SU-DHL-6 (cell line): Measurements from ENCODE around the gene ZNF33B.

Experiments
- H2AFZ ChIP-seq: fragments of 200-600 bp; sonication (generic); 2 replicates; pipeline ENCODE4 v1.6.1; 2014; ENCODE audit warnings: low read depth, mild to moderate bottlenecking, moderate library complexity, mixed read lengths, antibody characterized with exemption, low read length; ENCODE audit not compliant: severe bottlenecking
- H3F3A ChIP-seq: fragments of 200-600 bp; shearing (Covaris generic); 2 replicates; pipeline ENCODE4 v1.6.0; 2016; ENCODE audit warnings: antibody characterized with exemption, mild to moderate bottlenecking; ENCODE audit not compliant: insufficient read depth
- H3K27ac ChIP-seq: fragments of 200-600 bp; sonication (generic); 2 replicates; pipeline ENCODE4 v1.5.1; 2016; ENCODE audit warnings: low read depth, mild to moderate bottlenecking, low read length, moderate library complexity, mixed read lengths
- H3K27me3 ChIP-seq: fragments of 200-600 bp; sonication (generic), shearing (Covaris generic); 2 replicates; pipeline ENCODE4 v1.6.0; 2014; ENCODE audit warnings: mild to moderate bottlenecking, low read length
- H3K36me3 ChIP-seq: fragments of 200-600 bp; sonication (generic); 2 replicates; pipeline ENCODE4 v1.6.1; 2014; ENCODE audit warnings: mild to moderate bottlenecking, low read length, mixed read lengths
- H3K4me2 ChIP-seq: fragments of 300-600, 200-600 bp; shearing (Covaris generic), sonication (generic); 2 replicates; pipeline ENCODE4 v1.6.0; 2014; ENCODE audit warnings: low read length, low read depth, mild to moderate bottlenecking; ENCODE audit not compliant: poor library complexity, severe bottlenecking
- H3K4me3 ChIP-seq: fragments of 200-600 bp; sonication (generic); 2 replicates; pipeline ENCODE4 v1.5.1; 2014; ENCODE audit warnings: antibody characterized with exemption, low read length, mild to moderate bottlenecking, mixed read lengths; ENCODE audit not compliant: insufficient read depth, poor library complexity, severe bottlenecking
- H3K79me2 ChIP-seq: fragments of 200-600 bp; sonication (generic); 2 replicates; pipeline ENCODE4 v1.6.1; 2014; ENCODE audit warnings: mild to moderate bottlenecking, low read length, moderate library complexity; ENCODE audit not compliant: insufficient read depth
- H3K9ac ChIP-seq: fragments of 200-600 bp; sonication (generic); 2 replicates; pipeline ENCODE4 v1.7.0; 2014; ENCODE audit warnings: mild to moderate bottlenecking, low read length
- H3K9me2 ChIP-seq: fragments of 200-600 bp; sonication (generic); replicated peaks from 2 replicates; pipeline ENCODE4 v1.6.1; 2014; ENCODE audit warnings: low read length; ENCODE audit not compliant: insufficient read depth
- H3K9me3 ChIP-seq: fragments of 200-600 bp; sonication (generic); 2 replicates; pipeline ENCODE4 v1.6.1; 2014; ENCODE audit warnings: low read length, mixed read lengths; ENCODE audit not compliant: insufficient read depth
- H4K20me1 ChIP-seq: fragments of 200-600 bp; sonication (generic); 2 replicates; pipeline ENCODE4 v1.6.1; 2014; ENCODE audit warnings: low read depth, mild to moderate bottlenecking, antibody characterized with exemption, low read length, moderate library complexity, mixed read lengths
- EZH2phosphoT487 ChIP-seq: fragments of 200-600 bp; sonication (generic), shearing (Covaris generic); conservative IDR thresholded peaks from 2 replicates; pipeline ENCODE4 v1.6.1; 2018; ENCODE audit warnings: mild to moderate bottlenecking, antibody characterized with exemption, low read length, moderate library complexity, mixed read lengths
- TF ChIP-seq, protein P1 (sequence below): fragments of 200-600 bp; sonication (generic); IDR thresholded peaks from one replicate; pipeline ENCODE4 v1.5.1; 2017; ENCODE audit warnings: antibody characterized with exemption, mild to moderate bottlenecking, low read length, moderate library complexity; ENCODE audit not compliant: insufficient read depth, poor library complexity, severe bottlenecking

The ZNF33B gene

DNA sequence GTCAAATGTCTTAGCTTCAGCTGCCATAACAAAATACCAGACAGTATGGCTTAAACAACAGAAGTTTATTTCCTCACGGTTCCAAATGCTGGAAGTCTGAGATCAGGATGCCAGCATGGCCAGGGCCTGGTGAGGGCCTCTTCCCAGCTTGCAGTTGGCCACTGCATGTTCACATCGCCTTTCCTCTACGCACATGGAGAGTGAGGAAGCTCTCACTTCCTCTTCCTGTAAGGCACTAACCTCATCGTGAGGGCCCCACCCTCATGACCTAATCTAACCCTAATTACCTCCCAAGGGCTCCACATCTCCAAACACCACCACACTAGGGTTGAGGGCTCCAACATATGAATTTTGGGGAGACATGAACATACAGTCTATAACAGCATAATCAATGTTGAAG, 14.4 kb downstream of the ZNF33B start:
- Histone ChIP-seq H3K27me3 (no peaks in the 10 kb centered on the region), H3K9ac (no peak overlapping the region), H4K20me1 (no peaks in the 10 kb centered on the region), H3K27ac (no peak overlapping the region), H3K4me3 (no peak overlapping the region), H2AFZ (no peak overlapping the region), H3K4me2 (no peak overlapping the region), H3F3A (no peaks in the 10 kb centered on the region), H3K9me3 (no peaks in the 10 kb centered on the region), H3K36me3 (peaks cover 5% of the 10 kb centered on the region), H3K9me2 (no peaks in the 10 kb centered on the region), H3K79me2 (no peaks in the 10 kb centered on the region)
- TF ChIP-seq, protein P1, sequence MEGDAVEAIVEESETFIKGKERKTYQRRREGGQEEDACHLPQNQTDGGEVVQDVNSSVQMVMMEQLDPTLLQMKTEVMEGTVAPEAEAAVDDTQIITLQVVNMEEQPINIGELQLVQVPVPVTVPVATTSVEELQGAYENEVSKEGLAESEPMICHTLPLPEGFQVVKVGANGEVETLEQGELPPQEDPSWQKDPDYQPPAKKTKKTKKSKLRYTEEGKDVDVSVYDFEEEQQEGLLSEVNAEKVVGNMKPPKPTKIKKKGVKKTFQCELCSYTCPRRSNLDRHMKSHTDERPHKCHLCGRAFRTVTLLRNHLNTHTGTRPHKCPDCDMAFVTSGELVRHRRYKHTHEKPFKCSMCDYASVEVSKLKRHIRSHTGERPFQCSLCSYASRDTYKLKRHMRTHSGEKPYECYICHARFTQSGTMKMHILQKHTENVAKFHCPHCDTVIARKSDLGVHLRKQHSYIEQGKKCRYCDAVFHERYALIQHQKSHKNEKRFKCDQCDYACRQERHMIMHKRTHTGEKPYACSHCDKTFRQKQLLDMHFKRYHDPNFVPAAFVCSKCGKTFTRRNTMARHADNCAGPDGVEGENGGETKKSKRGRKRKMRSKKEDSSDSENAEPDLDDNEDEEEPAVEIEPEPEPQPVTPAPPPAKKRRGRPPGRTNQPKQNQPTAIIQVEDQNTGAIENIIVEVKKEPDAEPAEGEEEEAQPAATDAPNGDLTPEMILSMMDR: no peak
- no peak for TF ChIP-seq EZH2phosphoT487

DNA sequence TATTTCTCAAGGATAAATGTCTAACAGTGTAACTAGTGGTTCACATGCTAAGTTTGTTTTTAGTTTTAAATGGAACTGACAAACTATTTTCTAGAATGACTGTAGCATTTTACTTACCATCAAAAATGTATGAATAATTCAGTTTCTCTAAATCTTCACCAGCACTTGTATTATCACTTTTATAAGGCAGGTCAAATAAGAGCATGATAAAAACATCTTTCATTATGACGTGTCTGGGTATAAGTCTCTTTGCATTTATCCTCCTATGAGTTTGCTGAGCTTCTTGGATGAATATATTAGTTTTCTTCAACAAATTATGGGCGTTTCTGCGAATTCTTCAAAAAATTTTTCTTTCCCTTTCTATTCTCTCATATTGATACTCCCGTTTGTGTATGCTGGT, 19.9 kb downstream of the ZNF33B start:
- TF ChIP-seq EZH2phosphoT487: no peak
- TF ChIP-seq, protein P1: no peak
- no peak overlapping the region for H3K9ac ChIP-seq
- peaks cover 7% of the 10 kb centered on the region for H3K36me3 ChIP-seq
- H3K9me3 ChIP-seq: no peaks in the 10 kb centered on the region
- no peak overlapping the region for H3K27ac ChIP-seq
- H4K20me1 ChIP-seq: no peaks in the 10 kb centered on the region
- H3K9me2 ChIP-seq: no peaks in the 10 kb centered on the region
- H3K79me2 ChIP-seq: no peaks in the 10 kb centered on the region
- H3K4me2 ChIP-seq: no peak overlapping the region
- no peak overlapping the region for H2AFZ ChIP-seq
- H3K4me3 ChIP-seq: no peak overlapping the region
- H3F3A ChIP-seq: no peaks in the 10 kb centered on the region
- no peaks in the 10 kb centered on the region for H3K27me3 ChIP-seq

DNA sequence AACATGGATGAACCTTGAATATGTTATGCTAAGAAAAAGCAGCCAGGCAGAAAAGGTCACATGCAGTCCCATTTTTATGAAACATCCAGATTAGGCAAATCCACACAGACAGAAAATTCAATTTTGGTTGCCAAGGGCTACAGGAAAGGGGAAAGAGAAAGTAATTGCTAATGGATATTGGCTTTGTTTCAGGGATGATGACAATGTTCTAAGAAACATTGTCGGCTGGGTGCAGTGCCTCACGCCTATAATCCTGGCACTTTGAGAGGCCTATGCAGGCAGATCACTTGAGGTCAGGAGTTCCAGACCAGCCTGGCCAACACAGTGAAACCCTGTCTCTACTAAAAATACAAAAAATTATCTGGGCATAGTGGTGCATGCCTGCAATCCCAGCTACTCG, 23.0 kb downstream of the ZNF33B start:
- no peaks in the 10 kb centered on the region for H4K20me1 ChIP-seq
- no peaks in the 10 kb centered on the region for H3K27me3 ChIP-seq
- no peak for TF ChIP-seq EZH2phosphoT487
- TF ChIP-seq, protein P1: no peak
- no peaks in the 10 kb centered on the region for H3K79me2 ChIP-seq
- no peak overlapping the region for H3K4me2 ChIP-seq
- H3K36me3 ChIP-seq: peaks cover 7% of the 10 kb centered on the region
- H3K27ac ChIP-seq: no peak overlapping the region
- H3F3A ChIP-seq: 0 out of 2 replicates have a peak, but pooled peaks cover 3% of the 10 kb centered on the region
- H3K4me3 ChIP-seq: no peak overlapping the region
- no peaks in the 10 kb centered on the region for H3K9me3 ChIP-seq
- no peak overlapping the region for H2AFZ ChIP-seq
- H3K9me2 ChIP-seq: no peaks in the 10 kb centered on the region
- H3K9ac ChIP-seq: no peak overlapping the region

DNA sequence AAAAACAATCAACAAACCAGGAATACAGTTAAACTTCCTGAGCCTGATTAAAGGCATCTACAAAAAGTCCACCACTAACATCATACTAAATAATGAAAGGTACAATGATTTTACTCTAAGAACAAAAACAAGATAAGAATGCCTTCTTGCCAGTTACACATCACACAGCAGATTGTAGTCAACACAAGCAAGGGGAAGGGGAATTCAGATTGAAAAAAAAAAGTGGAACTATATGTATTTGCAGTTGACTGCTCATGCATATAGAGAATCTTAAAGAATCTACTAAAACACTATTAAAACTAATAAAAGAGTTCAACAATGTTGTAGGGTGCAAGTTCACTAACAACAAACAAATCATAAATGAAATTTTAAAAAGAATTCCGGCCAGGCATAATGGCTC, 28.5 kb downstream of the ZNF33B start:
- no peak overlapping the region for H3K9ac ChIP-seq
- no peaks in the 10 kb centered on the region for H3K9me3 ChIP-seq
- H3F3A ChIP-seq: 0 out of 2 replicates have a peak, but pooled peaks cover 4% of the 10 kb centered on the region
- H3K27ac ChIP-seq: no peak overlapping the region
- H3K79me2 ChIP-seq: no peaks in the 10 kb centered on the region
- H3K9me2 ChIP-seq: no peaks in the 10 kb centered on the region
- H3K4me2 ChIP-seq: peak overlapping the region; percentile 13
- TF ChIP-seq, protein P1: no peak
- TF ChIP-seq EZH2phosphoT487: no peak
- H4K20me1 ChIP-seq: no peaks in the 10 kb centered on the region
- H3K36me3 ChIP-seq: peaks cover 7% of the 10 kb centered on the region; the same call in 1 of the 2 replicates
- no peak overlapping the region for H2AFZ ChIP-seq
- no peak overlapping the region for H3K4me3 ChIP-seq
- no peaks in the 10 kb centered on the region for H3K27me3 ChIP-seq
